Dedifferentiated amniotic fluid mesenchymal stem cell (primary cell): Measurements from ENCODE around the gene GTF2IRD2.
"Not testable (repeated sequence)": the region's sequence is repeated elsewhere in the genome, so short reads cannot be mapped to it uniquely, and the experiment has no call there.

Experiments
- DNase-seq: peaks from one replicate; pipeline ENCODE4 v3.0.0-alpha.2; 2016; ENCODE audit errors: extremely low spot score

Gene GTF2IRD2

DNA sequence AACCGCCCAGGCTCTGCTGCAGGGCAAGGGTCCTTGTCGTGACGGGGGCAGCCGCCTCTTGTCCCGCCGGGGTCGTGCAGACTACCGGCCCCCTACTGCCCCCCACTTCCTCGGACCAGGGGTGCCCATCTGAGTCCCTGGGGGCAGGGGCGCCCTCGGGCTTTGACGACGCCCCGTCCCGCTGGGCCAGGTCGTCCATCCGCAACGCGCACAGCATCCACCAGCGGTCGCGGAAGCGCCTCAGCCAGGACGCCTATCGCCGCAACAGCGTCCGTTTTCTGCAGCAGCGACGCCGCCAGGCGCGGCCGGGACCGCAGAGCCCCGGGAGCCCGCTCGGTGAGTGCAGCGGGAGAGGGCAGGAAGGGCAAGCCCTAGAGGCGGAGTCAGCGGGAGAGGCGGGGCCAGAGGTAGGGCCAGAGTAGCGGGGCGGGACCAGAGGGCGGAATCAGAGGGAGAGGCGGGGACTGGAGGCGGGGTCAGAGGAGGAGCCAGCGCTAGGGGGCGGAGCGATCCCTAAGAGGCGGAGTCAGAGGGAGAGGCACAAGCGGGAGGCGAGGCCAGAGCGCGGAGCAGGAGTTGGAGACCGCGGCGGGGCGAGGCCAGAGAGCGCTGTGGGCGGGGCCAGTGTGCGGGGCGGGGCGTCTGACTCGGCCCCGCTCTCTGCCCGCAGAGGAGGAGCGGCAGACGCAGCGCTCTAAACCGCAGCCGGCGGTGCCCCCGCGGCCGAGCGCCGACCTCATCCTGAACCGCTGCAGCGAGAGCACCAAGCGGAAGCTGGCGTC lies 62.8 kb downstream of the GTF2IRD2 start:
- peak; percentile 51 for DNase-seq

DNA sequence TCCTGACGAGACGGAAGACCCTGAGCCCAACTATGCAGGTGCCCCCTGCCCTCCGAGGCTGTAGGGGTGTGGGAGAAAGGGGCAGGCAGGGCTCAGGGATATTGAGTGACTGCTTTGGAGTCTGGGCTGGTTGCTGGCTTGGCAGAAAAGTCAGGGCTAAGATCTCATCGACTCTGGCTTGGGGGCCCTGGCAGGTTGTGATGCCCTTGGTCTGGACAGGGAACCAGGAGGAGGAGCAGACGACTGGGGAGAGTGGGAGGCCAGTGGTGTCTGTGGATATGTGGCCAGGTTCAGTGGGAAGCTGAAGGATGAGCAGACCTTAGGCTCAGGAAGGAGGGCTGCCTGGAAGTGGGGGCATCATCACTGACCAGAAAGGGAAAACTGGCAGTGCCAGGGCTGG lies 67.8 kb downstream of the GTF2IRD2 start:
- not testable (repeated sequence) for DNase-seq

DNA sequence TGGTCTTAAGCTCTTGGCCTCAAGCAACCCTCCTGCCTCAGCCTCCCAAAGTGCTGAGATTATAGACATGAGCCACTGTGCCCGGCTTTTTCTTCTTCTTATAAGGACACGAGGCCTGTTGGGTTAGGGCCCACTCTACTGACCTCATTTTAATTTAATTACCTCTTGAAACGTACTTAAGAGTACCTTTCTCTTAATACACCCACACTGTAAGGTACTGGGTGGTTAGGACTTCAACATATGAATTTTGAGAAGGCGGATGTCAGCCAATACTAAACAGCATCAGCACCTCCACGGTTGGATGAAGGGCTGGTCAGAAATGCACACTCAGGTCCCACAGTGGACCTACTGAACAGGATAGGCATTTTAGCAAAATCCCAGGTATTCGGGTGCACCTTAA lies 69.7 kb downstream of the GTF2IRD2 start:
- DNase-seq, result not testable (repeated sequence)

DNA sequence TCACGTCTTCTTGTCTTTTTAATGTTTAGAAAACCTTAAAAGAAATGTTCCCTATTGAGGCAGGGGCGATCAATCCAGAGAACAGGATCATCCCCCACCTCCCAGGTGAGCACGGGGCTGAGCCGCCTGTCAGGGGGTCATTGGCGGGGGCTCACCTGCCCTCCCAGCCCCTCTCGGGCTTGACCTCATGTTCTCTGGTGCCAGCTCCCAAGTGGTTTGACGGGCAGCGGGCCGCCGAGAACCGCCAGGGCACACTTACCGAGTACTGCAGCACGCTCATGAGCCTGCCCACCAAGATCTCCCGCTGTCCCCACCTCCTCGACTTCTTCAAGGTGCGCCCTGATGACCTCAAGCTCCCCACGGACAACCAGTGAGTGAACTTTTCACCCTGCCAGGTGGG lies 72.4 kb downstream of the GTF2IRD2 start:
- DNase-seq, result not testable (repeated sequence)

DNA sequence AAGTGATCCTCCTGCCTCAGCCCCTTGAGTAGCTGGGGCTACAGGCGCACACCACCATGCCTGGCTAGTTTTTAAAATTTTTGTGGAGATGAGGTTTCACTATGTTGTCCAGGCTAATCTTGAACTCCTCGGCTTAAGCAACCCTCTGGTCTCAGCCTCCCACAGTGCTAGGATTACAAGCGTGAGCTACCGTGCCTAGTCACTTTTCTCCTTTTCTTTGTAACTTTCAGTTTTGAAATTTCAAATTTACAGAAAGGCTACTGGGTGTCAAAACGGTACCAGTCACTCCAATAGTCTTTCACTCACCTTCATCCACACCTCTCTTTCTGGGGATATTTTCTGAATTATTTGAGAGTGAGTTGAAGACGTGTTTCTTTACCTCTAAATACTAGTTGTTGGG lies 76.3 kb downstream of the GTF2IRD2 start:
- not testable (repeated sequence) for DNase-seq

DNA sequence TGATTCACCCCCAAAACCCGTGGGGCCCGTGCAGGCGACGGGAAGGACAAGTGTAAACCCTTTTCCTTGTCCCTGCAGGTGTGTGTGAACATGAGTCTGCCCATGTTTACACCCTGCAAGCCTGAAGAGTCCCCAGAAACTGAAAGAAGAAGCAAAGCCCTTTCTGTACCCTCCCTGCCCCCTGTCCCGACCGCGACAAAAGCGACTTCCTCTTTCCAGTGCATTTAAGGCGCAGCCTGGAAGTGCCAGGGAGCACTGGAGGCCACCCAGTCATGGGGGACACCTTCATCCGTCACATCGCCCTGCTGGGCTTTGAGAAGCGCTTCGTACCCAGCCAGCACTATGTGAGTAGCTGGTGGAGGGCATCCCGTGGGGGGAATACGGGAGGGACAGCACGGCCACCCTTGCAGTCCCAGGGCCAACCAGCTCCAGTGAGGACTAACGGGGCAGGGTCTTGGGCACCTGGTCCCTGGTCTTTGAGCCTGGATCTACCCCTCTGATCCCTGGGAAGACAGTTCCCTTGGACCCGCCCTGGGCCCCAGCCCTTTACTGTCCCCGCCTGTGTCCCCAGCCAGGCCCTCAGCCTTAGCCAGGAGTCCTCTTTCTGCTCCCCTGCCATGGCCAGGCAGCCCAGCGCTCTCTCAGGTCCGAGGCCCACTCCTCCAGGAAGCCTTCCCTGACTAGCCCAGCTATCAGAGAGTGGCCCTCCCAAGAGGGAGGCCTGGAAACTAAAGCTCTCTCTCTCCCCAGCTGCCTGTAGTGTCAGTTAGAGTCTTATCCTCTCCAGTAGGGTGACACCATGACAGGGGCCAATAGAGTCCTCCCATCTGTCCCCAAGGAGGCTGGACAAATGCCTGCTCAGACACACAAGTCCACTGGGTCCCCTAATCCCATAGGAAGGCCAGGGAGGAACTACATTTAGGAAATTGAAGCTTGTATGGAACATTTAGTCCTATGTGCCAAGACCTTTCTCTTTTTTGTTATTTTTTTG lies 77.3 kb downstream of the GTF2IRD2 start, which contains the start of gene NCF1:
Gene NCF1 (plus strand): TSS at position 252 of the 991 bp plus-strand sequence. CDS start 21 bp downstream, at position 273.
- DNase-seq, result not testable (repeated sequence)

DNA sequence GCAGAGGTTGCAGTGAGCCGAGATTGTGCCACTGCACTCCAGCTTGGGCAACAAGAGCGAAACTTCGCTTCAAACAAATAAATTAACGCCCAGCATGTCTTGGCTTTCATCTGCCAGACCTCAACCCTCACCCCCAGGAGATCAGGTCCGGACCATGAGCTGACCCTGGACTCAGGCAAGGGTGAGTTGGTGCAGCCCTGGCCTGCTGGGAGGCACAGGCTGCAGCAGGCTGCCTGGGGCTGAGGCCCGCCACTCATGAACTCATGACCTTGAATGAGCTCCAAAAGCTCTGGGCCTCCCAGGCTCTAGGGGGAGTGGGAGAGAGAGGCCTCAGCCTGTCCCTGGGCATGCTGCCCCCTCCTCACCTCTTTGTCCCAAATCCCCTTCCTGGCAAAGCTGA lies 79.3 kb downstream of the GTF2IRD2 start:
- DNase-seq, result not testable (repeated sequence)

DNA sequence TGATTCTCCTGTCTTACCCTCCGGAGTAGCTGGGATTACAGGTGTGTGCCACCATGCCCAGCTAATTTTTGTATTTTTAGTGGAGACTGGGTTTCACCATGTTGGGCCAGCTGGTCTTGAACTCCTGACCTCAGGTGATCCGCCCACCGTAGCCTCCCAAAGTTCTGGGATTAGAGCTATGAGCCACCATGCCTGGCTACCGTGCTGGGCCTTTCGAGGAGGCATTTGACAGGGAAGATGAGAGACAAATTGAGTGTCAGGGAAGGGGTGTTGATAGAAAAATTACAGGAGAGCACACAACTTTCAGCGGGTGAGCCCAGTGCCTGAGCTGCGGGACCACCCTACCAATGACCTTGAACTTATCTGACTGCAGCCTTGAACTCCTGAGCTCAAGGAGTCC lies 81.3 kb downstream of the GTF2IRD2 start:
- not testable (repeated sequence) for DNase-seq

DNA sequence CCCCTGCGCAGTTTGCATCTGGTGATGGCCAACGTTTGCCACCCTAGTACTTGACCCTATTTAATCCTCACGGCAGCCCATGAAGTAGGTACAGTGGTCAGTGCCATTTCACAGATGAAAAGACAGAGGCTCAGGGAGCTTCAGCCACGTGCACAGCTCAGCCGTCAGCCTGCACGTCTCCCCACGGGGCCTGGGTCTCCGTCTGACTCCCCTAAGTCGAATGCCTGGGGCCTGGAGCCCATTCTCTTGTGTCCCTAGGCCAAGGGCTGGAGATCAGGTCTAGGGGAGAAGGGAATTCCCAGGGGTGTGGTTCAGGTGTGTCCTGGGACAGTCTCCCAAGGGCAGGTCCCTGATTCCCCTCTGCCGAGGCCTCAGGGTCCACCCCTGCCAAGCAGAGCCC lies 84.4 kb downstream of the GTF2IRD2 start:
- not testable (repeated sequence) for DNase-seq

DNA sequence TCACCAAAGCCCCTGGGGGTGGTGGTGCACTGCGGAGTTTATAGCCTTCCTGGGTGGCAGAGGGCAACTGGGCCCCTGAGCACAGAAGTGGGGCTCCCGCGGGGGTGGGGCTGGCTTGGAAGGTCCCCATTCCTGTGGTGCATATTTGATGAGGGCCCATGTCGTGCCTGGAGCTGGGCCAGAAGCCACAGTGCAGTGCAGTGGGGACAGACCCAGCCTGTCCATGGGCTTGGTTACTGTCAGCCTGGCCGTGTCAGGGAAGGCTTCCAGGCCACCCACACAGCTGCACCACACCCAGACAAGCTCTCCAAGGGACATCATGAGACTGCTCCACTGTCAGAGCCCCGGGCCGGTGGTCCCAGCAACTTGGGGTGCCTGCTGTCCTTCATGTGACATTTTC lies 84.9 kb downstream of the GTF2IRD2 start:
- DNase-seq, result not testable (repeated sequence)

DNA sequence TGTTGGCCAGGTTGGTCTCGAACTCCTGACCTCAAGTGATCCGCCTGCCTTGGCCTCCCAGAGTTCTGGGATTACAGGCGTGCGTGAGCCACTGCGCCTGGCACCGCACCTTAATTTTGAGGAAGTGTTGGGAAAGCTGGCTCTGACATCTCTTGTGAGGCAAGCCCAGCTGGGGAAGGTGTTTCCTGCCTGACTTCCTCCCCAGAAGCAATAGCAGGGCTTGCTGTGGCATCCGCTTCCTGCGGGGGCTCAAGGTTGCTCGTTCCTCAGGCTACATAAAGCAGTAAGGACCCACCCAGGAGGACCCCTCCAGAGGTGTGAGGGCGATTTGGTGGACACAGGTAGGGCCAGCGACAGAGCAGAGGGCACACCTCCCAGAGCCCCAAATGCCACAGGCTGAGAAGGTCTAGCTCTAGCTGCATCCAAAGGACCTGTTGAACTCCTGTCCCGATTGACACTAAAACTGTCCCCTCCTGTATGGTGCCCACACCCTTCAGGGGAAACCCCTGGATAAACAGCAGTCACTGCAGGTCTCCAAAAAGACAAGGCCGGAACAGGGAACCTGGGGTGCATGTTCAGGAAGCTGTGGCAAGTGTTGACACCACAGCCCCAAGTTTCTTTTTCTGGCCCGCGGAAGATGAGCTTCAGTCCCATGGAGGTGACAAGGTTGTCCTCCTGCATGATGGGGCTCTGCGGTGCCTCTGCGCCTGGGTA lies 86.0 kb downstream of the GTF2IRD2 start:
- not testable (repeated sequence) for DNase-seq

DNA sequence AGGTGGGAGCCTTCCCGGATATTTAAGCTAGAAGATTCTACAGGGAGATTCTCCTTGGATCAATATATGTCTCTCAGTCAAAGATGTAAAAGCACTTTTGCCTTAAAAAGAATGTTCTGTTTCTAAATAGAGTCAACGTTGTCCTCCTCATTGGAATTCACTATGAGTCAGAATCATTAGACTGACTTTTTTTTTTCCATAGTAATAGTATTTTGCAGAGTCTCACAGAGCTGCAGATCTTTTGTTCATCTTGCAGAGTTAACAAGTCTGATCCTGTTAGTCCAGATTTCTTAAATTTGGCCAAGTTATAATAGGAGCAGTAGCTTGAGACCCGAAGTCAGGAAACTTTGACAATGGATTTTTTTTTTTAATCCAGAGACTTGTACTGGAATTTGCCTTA lies 92.4 kb downstream of the GTF2IRD2 start:
- DNase-seq, result not testable (repeated sequence)

DNA sequence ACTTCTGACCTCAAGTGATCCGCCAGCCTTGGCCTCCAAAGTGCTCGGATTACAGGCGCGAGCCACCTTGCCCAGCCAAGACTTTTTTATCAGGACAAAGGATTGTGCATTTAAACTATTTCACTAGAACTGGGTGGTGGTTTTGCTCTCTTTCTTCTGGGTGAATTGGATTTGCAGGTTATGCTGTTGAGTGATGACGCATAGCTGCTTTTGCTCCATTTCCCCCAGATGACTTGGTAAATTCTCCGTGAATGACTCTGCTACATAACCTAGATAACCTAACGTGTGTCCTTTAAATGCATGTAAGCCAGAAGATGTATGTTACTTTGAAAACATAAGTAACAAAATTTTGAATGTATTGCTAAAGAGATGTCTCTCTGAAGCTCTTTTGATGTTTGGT lies 93.1 kb downstream of the GTF2IRD2 start:
- DNase-seq, result not testable (repeated sequence)

DNA sequence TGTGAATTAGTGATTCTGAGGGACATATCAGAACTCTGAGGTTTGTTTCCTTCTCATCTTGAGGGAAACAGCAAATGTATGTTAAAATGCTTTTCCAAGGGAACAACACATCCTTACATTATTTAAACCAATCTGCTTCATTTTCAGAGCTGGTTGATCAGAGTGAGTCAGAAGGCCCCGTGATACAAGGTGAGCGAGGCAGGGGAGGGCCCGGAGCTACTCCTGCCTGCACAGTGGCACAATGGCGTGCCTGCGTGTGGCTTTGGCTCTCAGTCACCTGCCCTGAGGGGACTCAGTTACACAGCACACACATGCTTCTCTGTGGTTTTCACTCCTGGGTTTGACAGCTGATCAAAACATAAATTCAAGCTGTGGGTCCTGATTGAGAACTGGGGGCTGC lies 94.7 kb downstream of the GTF2IRD2 start:
- DNase-seq, result not testable (repeated sequence)

DNA sequence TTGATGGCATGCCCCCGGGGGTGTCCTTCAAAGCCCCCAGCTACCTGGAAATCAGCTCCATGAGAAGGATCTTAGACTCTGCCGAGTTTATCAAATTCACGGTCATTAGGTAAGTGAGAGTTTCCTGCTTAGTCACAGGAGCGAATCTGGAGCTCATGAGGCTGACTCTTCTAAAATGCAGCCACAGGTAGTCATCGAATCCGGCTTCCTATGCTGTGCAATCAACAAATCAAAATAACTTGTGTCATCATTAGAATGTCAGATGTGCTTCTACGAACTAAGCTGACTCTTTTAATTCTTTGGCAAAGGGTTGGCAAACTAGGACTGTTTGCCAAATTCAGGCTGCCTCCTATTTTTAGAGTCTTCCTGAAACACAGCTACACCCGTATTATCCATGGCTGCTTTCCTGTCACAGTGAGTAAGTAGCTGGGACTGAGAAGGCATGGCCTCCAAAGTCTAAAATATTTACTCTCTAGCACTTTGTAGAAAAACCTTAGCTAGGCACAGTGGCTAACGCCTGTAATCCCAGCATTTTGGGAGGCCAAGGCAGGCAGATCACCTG lies 97.4 kb downstream of the GTF2IRD2 start:
- not testable (repeated sequence) for DNase-seq
